SU-DHL-6 (cell line): ENCODE results near the gene STPG4.

Experiments used
- H2AFZ ChIP-seq: fragments of 200-600 bp; sonication (generic); 2 replicates; pipeline ENCODE4 v1.6.1; 2014; ENCODE audit warnings: low read depth, mild to moderate bottlenecking, moderate library complexity, mixed read lengths, antibody characterized with exemption, low read length; ENCODE audit not compliant: severe bottlenecking
- H3F3A ChIP-seq: fragments of 200-600 bp; shearing (Covaris generic); 2 replicates; pipeline ENCODE4 v1.6.0; 2016; ENCODE audit warnings: antibody characterized with exemption, mild to moderate bottlenecking; ENCODE audit not compliant: insufficient read depth
- H3K27ac ChIP-seq: fragments of 200-600 bp; sonication (generic); 2 replicates; pipeline ENCODE4 v1.5.1; 2016; ENCODE audit warnings: low read depth, mild to moderate bottlenecking, low read length, moderate library complexity, mixed read lengths
- H3K27me3 ChIP-seq: fragments of 200-600 bp; sonication (generic), shearing (Covaris generic); 2 replicates; pipeline ENCODE4 v1.6.0; 2014; ENCODE audit warnings: mild to moderate bottlenecking, low read length
- H3K36me3 ChIP-seq: fragments of 200-600 bp; sonication (generic); 2 replicates; pipeline ENCODE4 v1.6.1; 2014; ENCODE audit warnings: mild to moderate bottlenecking, low read length, mixed read lengths
- H3K4me2 ChIP-seq: fragments of 300-600, 200-600 bp; shearing (Covaris generic), sonication (generic); 2 replicates; pipeline ENCODE4 v1.6.0; 2014; ENCODE audit warnings: low read length, low read depth, mild to moderate bottlenecking; ENCODE audit not compliant: poor library complexity, severe bottlenecking
- H3K4me3 ChIP-seq: fragments of 200-600 bp; sonication (generic); 2 replicates; pipeline ENCODE4 v1.5.1; 2014; ENCODE audit warnings: antibody characterized with exemption, low read length, mild to moderate bottlenecking, mixed read lengths; ENCODE audit not compliant: insufficient read depth, poor library complexity, severe bottlenecking
- H3K79me2 ChIP-seq: fragments of 200-600 bp; sonication (generic); 2 replicates; pipeline ENCODE4 v1.6.1; 2014; ENCODE audit warnings: mild to moderate bottlenecking, low read length, moderate library complexity; ENCODE audit not compliant: insufficient read depth
- H3K9ac ChIP-seq: fragments of 200-600 bp; sonication (generic); 2 replicates; pipeline ENCODE4 v1.7.0; 2014; ENCODE audit warnings: mild to moderate bottlenecking, low read length
- H3K9me2 ChIP-seq: fragments of 200-600 bp; sonication (generic); replicated peaks from 2 replicates; pipeline ENCODE4 v1.6.1; 2014; ENCODE audit warnings: low read length; ENCODE audit not compliant: insufficient read depth
- H3K9me3 ChIP-seq: fragments of 200-600 bp; sonication (generic); 2 replicates; pipeline ENCODE4 v1.6.1; 2014; ENCODE audit warnings: low read length, mixed read lengths; ENCODE audit not compliant: insufficient read depth
- H4K20me1 ChIP-seq: fragments of 200-600 bp; sonication (generic); 2 replicates; pipeline ENCODE4 v1.6.1; 2014; ENCODE audit warnings: low read depth, mild to moderate bottlenecking, antibody characterized with exemption, low read length, moderate library complexity, mixed read lengths
- EZH2phosphoT487 ChIP-seq: fragments of 200-600 bp; sonication (generic), shearing (Covaris generic); conservative IDR thresholded peaks from 2 replicates; pipeline ENCODE4 v1.6.1; 2018; ENCODE audit warnings: mild to moderate bottlenecking, antibody characterized with exemption, low read length, moderate library complexity, mixed read lengths
- TF ChIP-seq, protein P1 (sequence below): fragments of 200-600 bp; sonication (generic); IDR thresholded peaks from one replicate; pipeline ENCODE4 v1.5.1; 2017; ENCODE audit warnings: antibody characterized with exemption, mild to moderate bottlenecking, low read length, moderate library complexity; ENCODE audit not compliant: insufficient read depth, poor library complexity, severe bottlenecking

Gene STPG4

DNA sequence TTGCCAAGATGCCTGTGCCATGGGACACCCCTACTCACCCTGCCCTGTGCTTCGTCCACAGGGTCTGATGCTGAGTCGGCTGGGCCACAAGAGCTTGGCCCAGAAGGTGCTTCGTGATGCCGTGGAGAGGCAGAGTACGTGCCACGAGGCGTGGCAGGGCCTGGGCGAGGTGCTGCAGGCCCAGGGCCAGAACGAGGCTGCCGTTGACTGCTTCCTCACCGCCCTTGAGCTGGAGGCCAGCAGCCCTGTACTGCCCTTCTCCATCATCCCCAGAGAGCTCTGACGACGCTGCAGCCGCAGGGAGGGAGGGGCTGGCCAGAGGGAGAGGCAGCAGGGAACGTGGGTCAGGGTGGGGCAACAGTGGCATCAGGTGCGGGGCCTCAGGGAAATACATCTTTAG lies 81.5 kb downstream of the STPG4 start:
- Histone ChIP-seq H4K20me1 (no peaks in the 10 kb centered on the region), H3F3A (no peaks in the 10 kb centered on the region), H3K27ac (no peak overlapping the region)

DNA sequence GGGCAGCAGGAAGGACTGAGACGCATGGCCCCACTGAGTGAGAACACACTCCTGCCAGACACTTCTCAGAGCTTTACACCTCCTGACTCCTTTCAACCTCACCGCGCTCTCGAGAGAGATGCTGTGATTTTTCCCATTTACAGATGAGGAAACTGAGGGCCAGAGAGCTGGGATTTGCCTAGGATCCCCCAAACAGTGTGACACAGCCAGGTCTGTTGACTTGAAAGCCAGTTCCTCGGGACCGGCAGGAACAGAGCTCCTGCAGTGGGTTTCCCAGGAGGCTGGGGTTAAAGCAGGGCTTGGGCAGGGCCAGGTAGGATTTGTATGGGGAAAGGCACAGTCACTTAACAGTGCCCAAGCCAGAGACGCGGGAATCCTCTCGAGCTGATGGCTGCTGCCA lies 81.9 kb downstream of the STPG4 start:
- Histone ChIP-seq H3F3A (no peaks in the 10 kb centered on the region), H3K79me2 (no peaks in the 10 kb centered on the region), H2AFZ (no peak overlapping the region)

More for the DNA sequence above, 81.5 kb downstream of the STPG4 start:
- no peak overlapping the region for H2AFZ ChIP-seq
- H3K79me2 ChIP-seq, result no peaks in the 10 kb centered on the region
- H3K27me3 ChIP-seq, result no peaks in the 10 kb centered on the region
- no peak overlapping the region for H3K4me3 ChIP-seq
- H3K9ac ChIP-seq, result no peak overlapping the region
- H3K9me3 ChIP-seq, result no peaks in the 10 kb centered on the region
- no peaks in the 10 kb centered on the region for H3K9me2 ChIP-seq
- H3K4me2 ChIP-seq, result no peak overlapping the region
- TF ChIP-seq EZH2phosphoT487, result no peak
- TF ChIP-seq, protein P1, sequence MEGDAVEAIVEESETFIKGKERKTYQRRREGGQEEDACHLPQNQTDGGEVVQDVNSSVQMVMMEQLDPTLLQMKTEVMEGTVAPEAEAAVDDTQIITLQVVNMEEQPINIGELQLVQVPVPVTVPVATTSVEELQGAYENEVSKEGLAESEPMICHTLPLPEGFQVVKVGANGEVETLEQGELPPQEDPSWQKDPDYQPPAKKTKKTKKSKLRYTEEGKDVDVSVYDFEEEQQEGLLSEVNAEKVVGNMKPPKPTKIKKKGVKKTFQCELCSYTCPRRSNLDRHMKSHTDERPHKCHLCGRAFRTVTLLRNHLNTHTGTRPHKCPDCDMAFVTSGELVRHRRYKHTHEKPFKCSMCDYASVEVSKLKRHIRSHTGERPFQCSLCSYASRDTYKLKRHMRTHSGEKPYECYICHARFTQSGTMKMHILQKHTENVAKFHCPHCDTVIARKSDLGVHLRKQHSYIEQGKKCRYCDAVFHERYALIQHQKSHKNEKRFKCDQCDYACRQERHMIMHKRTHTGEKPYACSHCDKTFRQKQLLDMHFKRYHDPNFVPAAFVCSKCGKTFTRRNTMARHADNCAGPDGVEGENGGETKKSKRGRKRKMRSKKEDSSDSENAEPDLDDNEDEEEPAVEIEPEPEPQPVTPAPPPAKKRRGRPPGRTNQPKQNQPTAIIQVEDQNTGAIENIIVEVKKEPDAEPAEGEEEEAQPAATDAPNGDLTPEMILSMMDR, result no peak
- H3K36me3 ChIP-seq, result no peaks in the 10 kb centered on the region

DNA sequence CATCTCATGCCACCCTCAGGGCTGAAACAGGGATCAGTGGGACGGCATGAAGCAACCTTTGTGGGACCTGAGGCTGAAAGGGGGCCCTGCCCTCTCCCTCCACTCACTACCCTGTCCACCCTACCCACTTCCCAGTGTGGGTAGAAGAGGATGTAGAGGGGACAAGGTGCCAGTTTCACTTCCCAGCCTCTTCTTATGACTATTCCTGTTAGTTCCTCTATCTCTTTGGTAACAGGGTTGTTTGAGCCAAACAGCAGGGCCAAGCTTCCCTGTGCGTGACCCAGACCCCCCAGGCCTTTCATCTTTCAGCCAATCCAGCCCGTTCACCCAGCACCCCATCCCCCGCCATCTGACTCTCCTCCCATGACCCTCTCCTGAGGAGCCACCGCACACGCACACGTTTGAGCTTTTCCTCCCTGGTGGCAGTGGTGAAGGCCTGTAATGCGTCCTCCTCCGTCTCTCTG lies 82.3 kb downstream of the STPG4 start:
- H3K79me2 ChIP-seq, result no peaks in the 10 kb centered on the region
- H3K9me3 ChIP-seq, result no peaks in the 10 kb centered on the region
- H3K4me3 ChIP-seq, result no peak overlapping the region
- no peak overlapping the region for H2AFZ ChIP-seq
- H3K4me2 ChIP-seq, result no peak overlapping the region
- no peaks in the 10 kb centered on the region for H4K20me1 ChIP-seq
- H3K9ac ChIP-seq, result no peak overlapping the region
- H3K27ac ChIP-seq, result no peak overlapping the region
- H3K27me3 ChIP-seq, result no peaks in the 10 kb centered on the region
- H3K9me2 ChIP-seq, result no peaks in the 10 kb centered on the region
- no peaks in the 10 kb centered on the region for H3F3A ChIP-seq
- TF ChIP-seq, protein P1, result no peak
- TF ChIP-seq EZH2phosphoT487, result no peak
- H3K36me3 ChIP-seq, result no peaks in the 10 kb centered on the region

More for the DNA sequence above, 81.9 kb downstream of the STPG4 start:
- no peak overlapping the region for H3K9ac ChIP-seq
- H3K9me3 ChIP-seq, result no peaks in the 10 kb centered on the region
- H3K27ac ChIP-seq, result no peak overlapping the region
- TF ChIP-seq, protein P1, result no peak
- no peak for TF ChIP-seq EZH2phosphoT487
- no peaks in the 10 kb centered on the region for H3K27me3 ChIP-seq
- no peaks in the 10 kb centered on the region for H4K20me1 ChIP-seq
- H3K4me2 ChIP-seq, result no peak overlapping the region
- no peaks in the 10 kb centered on the region for H3K36me3 ChIP-seq
- H3K9me2 ChIP-seq, result no peaks in the 10 kb centered on the region
- no peak overlapping the region for H3K4me3 ChIP-seq
